GM13976 (cell line): ENCODE results near the gene KLF13.

Experiments
- DNase-seq: peaks from one replicate; pipeline ENCODE4 v3.0.0; 2012; ENCODE audit warnings: low spot score
- in situ Hi-C: fragments of 300-500 bp; cut with MboI; formaldehyde crosslinking; loops from one replicate; pipeline ENCODE4 v1.12.0; 2022; ENCODE audit warnings: low sequenced_read_pairs, mixed read lengths, inconsistent platforms; ENCODE audit not compliant: unreplicated experiment
- TF ChIP-seq, protein P1 (sequence below): IDR thresholded peaks from 2 replicates; pipeline ENCODE4 v1.5.1; 2012; ENCODE audit warnings: borderline replicate concordance, mild to moderate bottlenecking; ENCODE audit not compliant: insufficient read depth; ENCODE audit errors: extremely low read depth, missing control alignments, control extremely low read depth

Gene KLF13

DNA sequence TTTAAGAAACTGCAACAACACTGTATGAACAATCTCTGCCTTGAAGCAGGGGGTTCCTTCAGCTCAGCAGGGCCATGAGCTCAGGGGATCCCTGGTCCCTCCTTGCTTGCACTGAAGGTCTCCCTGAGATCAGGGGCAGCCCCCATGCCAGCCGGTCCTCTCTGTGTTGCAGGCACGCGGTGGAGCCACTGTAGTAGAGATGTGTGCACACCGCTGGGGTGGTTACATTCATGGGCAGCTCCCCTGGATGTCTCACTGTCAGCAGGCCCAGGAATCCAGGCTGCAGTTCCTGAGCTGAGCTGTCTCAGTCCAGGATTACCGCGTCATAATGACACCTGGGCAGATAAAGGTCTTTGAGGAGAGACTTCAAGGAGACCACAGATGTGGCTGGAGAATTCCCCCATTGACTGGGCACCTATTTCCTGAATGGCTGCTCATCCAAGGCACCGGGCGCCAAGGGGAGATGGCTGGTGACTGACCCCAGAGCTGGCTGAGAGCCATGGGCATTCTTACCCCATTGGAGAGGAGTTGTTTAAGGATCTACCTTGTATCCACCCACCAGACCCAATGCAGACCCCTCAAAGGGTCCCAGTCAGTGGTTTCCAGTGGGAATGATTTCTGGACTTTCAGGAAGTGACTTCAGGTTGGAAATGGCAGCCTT, 10.4 kb upstream of the KLF13 start:
- no peak for DNase-seq
- in situ Hi-C loops, result no loop called here
- TF ChIP-seq, protein P1, sequence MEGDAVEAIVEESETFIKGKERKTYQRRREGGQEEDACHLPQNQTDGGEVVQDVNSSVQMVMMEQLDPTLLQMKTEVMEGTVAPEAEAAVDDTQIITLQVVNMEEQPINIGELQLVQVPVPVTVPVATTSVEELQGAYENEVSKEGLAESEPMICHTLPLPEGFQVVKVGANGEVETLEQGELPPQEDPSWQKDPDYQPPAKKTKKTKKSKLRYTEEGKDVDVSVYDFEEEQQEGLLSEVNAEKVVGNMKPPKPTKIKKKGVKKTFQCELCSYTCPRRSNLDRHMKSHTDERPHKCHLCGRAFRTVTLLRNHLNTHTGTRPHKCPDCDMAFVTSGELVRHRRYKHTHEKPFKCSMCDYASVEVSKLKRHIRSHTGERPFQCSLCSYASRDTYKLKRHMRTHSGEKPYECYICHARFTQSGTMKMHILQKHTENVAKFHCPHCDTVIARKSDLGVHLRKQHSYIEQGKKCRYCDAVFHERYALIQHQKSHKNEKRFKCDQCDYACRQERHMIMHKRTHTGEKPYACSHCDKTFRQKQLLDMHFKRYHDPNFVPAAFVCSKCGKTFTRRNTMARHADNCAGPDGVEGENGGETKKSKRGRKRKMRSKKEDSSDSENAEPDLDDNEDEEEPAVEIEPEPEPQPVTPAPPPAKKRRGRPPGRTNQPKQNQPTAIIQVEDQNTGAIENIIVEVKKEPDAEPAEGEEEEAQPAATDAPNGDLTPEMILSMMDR, result no peak

DNA sequence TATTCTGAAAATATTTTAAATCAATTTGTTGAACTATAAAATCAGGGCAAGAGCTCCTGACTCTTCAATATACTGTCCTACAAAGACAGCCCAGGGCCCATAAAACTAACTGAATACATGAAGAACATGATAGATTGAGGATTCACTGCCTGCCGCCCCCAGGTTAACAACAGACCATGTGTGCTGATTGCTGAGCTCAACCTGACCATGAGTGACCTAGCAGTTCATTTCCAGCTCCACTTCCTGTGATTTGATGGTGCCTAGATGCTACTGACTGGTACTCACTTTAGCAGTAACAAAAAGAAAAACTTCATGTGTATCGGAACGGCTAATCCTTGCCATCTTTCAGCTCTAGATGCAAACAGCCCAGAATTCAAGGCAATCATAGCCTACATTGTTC, 9.6 kb upstream of the KLF13 start:
- in situ Hi-C loops, result no loop called here
- DNase-seq, result no peak
- TF ChIP-seq, protein P1, result no peak

DNA sequence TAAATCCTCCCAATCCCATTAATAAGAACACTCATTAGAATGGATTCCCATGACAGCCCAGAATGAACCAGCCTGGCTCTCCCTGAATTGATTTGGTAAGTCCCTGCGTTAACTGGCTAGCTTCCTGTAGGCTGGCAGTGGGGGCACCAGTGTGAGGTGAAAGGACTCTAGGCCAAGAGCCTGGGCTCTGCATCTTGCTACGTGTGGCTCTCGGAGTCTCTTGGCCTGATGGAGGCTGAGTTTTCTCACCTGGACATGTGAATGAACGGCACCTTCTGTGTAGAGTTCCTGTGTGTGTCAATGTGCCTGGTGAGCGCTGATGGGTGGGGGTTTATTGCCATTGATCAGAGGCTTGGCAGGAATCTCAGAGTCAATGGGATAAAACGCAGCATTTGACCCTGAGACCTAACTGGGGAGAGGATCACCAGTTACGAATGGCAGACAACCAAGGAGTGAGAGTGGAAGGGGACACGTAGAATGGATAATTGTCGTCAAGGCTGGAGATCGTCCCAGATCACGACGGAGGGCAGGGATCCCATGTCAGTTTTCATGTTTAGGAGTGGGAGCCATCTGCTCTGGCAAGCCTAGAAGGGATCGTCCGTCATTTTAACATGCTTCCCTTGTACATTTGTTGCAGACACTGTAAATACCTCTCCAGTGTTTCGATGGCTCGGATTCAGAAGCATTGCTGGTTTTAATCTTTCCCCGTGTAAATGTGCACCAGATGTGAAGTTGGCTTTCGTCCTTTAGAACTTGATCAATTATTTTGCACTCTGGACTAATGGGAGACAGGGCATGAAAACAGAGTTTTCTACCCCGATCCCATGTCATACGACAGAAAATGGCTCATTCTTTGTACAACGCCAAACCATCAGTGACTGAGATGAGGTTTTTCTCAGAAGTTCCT, 9.0 kb upstream of the KLF13 start:
- DNase-seq, result no peak
- in situ Hi-C loops, result no loop called here

DNA sequence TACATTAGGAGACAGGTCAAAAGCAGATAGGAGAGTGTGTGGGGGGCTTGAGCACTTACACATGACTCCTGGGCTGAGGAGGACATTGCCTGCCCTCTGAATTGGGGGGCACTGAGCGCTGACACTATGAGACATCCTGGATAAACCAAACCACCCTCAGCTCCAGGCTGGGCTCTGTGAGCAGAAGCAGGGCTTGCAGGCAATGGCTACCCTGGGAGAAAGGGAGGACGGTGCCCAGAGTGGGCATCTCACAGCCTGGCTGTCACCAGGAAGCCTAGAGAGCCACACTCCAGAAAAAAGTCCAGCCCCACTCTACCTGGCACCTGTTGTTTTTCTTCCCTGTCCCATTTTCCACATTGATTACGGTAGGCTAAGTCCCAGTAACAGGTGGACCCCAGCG, 8.2 kb upstream of the KLF13 start:
- no peak for DNase-seq
- TF ChIP-seq, protein P1, result no peak
- in situ Hi-C loops, result no loop called here

More for the DNA sequence above, 9.0 kb upstream of the KLF13 start:
- TF ChIP-seq, protein P1, result no peak

DNA sequence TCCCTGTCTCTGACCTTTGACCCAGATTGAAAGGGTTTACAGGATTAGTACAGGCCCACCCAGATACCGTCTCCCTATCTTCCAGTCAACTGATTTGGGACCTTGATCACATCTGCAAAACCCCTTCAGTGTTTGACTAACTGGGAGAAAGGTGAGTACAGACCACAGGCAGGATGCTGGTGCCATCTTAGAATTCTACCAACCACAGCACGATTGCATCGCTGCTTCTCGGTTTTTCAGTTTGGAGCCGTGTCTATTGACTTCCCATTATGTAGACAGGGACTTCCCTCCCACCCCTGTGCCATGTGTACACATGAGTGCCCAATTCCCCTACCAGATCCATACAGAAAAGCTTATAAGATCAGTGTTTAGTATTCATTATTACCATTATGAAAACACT, 6.6 kb upstream of the KLF13 start:
- DNase-seq, result no peak
- in situ Hi-C loops, result loop anchor here (10.0 kb wide), 2 partner anchors 55 to 85 kb away; no protein-coding TSS in a partner anchor
- TF ChIP-seq, protein P1, result no peak

DNA sequence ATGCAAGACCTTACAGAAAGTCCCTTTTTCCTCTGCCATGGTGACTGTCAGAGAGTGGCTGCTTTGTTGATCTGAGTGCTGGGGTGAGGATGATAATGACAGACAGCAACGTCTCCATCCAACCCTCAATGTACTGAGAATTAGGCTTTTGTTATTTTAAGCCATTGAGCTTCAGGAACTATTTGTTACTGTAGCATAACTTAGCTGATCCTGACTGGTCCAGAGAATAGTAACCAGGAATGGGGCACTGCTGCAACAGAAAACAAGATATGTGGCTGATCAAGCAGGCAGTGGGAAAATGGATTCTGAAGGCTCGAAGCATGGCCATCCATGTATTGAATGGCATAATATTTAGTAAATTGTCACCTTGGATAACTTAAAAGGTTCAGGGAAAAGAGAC, 5.2 kb upstream of the KLF13 start:
- in situ Hi-C loops, result loop anchor here (10.0 kb wide), 2 partner anchors 57 to 87 kb away; no protein-coding TSS in a partner anchor
- no peak for DNase-seq
- TF ChIP-seq, protein P1, result no peak
